KOPT-K1 (cell line): ENCODE measurements around the gene TMEM39A.

ENCODE experiments used
- H3K27ac ChIP-seq: fragments of 200-600 bp; sonication (generic); 2 replicates; pipeline ENCODE4 v1.5.1; 2016; ENCODE audit warnings: antibody characterized with exemption, mild to moderate bottlenecking, low read depth, low read length; ENCODE audit not compliant: poor library complexity, severe bottlenecking
- H3K36me3 ChIP-seq: fragments of 200-600 bp; sonication (generic); 2 replicates; pipeline ENCODE4 v1.5.1; 2017; ENCODE audit warnings: antibody characterized with exemption, mild to moderate bottlenecking, low read length, moderate library complexity; ENCODE audit not compliant: insufficient read depth
- H3K9me3 ChIP-seq: fragments of 200-600 bp; sonication (generic); 2 replicates; pipeline ENCODE4 v1.5.1; 2017; ENCODE audit warnings: antibody characterized with exemption, low read length, mild to moderate bottlenecking; ENCODE audit not compliant: insufficient read depth, poor library complexity, severe bottlenecking

Gene TMEM39A

DNA sequence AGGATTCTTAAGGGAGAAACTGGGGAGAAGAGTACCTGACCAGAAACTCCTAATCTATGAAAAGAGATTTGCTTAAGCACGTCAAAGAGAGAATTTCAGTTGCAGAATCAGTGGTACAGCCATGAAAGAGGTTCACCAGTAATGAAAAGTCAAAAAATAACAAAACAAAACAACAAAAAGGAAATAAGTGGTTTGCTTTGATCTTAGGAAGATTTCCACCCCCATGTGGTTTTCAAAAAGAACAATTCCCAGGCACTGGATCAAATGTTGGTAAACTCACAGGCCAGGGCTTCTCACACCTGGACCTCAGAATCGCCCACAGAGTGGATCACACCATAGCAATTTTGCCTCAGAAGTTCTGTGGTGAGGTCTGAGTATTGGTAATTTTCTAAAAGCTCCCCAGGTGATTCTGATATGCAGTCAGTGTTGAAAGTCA is 67.5 kb downstream of the TMEM39A start:
- no peaks in the 10 kb centered on the region for H3K36me3 ChIP-seq
- H3K9me3 ChIP-seq = no peaks in the 10 kb centered on the region
- H3K27ac ChIP-seq = no peak overlapping the region

DNA sequence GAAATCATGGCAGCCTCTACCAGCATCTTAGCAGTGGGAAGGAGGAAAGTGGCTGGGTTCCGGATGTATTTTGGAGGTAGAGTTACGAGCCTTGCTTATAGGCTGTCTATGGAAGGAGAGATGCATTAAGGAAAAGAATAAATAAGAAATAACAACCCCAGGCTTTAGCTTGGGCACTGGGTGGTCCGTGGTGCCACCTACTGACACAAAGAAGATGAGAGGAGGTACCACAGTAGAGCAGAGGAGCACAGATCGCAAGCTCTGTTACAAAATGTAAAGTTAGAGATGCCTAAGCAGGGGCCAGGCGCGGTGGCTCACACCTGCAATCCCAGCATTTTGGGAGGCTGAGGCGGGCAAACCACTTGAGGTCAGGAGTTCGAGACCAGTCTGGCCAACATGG is 74.8 kb downstream of the TMEM39A start:
- no peaks in the 10 kb centered on the region for H3K36me3 ChIP-seq
- no peaks in the 10 kb centered on the region for H3K9me3 ChIP-seq
- no peak overlapping the region for H3K27ac ChIP-seq

DNA sequence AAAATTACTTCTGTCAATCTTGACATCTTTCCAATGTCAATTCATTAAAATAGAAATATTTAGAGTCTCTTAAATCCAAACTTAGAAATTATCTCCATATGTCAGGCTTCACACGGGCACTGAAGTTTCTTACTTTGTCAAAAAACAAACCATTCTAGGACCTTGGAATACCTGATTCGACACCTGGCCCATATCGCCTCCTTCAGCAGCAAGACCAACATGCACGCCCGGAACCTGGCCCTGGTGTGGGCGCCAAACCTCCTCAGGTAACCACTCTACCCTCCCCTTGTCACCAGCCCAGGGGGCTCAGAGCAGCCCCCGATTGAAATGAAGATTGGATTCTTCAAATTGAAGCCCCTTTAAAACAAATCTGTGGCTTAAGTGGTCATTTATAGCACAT is 81.3 kb downstream of the TMEM39A start:
- Histone ChIP-seq H3K9me3 (no peaks in the 10 kb centered on the region), H3K36me3 (no peaks in the 10 kb centered on the region), H3K27ac (no peak overlapping the region)

DNA sequence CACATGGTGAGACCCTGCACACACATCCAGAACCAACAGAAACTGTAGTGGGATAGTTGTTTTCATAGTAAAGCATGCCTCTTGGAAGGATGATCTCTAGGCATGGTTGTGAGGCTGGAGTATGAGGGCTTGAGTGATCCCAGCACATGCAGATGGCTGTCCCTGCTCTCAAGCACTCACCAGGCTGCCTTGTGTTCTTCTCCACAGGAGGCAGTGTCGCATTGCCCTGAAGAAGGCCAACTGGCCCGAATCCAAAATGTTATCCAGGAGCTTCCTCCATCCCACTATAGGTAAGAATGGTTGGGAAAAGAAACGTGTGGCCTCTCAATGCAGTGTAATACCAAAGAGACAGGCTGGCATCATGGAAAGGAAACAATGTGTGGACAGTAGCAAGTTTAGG is 82.7 kb downstream of the TMEM39A start:
- Histone ChIP-seq H3K9me3 (no peaks in the 10 kb centered on the region), H3K27ac (no peak overlapping the region), H3K36me3 (no peaks in the 10 kb centered on the region)
